ENCODE data around the gene PSTPIP2.
"Not testable (repeated sequence)": the region's sequence is repeated elsewhere in the genome, so short reads cannot be mapped to it uniquely, and the experiment has no call there.

Gene PSTPIP2

DNA sequence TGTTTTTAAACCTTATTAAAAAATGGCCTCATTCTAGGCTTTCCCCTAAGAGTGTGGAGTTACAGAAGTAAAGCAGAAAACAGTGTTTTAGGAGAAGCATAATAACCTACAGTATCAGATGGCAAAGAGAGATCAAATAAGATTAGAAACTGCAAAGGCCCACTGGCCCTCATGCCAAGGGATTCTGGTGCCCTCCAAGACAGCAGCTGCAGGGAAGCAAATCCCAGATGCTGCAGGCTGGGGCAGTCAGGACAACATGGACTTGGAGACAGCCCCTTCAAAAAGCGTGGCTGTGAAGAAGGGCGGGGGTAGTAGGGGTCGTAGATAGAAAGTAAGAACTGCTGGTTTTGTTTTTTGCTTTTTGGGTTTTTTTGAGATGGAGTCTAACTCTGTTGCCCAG lies 76.6 kb downstream of the PSTPIP2 start:
- Histone ChIP-seq H3K4me1 (ENCODE audit: control insufficient read depth in 1 of 2, insufficient read depth in 1 of 2, low read depth in 1 of 2, low read length in 1 of 2) (peaks cover 47 to 56% of the 10 kb centered on the region in 2 experiments), H3K27me3 (no peaks in the 10 kb centered on the region), H3K4me3 (ENCODE audit: low read depth in 1 of 2, low read length in 1 of 2) (no peak overlapping the region), H3K9me3 (no peaks in the 10 kb centered on the region), H3K36me3 (peaks cover 33% of the 10 kb centered on the region), H3K27ac (peak overlapping the region; percentile 88)
- TF ChIP-seq, protein P1, sequence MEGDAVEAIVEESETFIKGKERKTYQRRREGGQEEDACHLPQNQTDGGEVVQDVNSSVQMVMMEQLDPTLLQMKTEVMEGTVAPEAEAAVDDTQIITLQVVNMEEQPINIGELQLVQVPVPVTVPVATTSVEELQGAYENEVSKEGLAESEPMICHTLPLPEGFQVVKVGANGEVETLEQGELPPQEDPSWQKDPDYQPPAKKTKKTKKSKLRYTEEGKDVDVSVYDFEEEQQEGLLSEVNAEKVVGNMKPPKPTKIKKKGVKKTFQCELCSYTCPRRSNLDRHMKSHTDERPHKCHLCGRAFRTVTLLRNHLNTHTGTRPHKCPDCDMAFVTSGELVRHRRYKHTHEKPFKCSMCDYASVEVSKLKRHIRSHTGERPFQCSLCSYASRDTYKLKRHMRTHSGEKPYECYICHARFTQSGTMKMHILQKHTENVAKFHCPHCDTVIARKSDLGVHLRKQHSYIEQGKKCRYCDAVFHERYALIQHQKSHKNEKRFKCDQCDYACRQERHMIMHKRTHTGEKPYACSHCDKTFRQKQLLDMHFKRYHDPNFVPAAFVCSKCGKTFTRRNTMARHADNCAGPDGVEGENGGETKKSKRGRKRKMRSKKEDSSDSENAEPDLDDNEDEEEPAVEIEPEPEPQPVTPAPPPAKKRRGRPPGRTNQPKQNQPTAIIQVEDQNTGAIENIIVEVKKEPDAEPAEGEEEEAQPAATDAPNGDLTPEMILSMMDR (IDR thresholded peaks at IDR 0.05): no peak

DNA sequence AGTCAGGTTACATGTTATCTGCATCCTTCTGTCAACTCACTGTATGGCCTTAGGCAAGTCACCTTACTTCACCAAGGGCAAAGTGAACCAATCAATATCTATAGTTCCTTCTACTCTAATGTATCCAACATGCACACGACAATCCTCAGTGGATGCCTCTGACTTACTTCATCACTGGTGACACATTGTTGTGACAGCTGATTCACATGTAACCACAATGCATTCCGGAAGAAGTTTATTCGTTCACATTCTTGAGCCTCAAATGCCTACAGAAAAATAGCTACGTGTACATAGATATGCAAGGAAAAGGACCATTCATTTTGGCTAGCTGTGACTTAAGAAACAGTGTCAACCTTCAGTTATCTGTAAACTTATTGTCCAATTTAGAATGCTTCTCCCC lies 78.6 kb downstream of the PSTPIP2 start:
- TF ChIP-seq, protein P1 (IDR thresholded peaks at IDR 0.05): no peak
- H3K27me3 ChIP-seq: no peaks in the 10 kb centered on the region
- peaks cover 52% of the 10 kb centered on the region for H3K36me3 ChIP-seq
- H3K4me1 ChIP-seq (ENCODE audit: control insufficient read depth in 1 of 2, insufficient read depth in 1 of 2, low read depth in 1 of 2, low read length in 1 of 2): peaks cover 26 to 36% of the 10 kb centered on the region in 2 experiments
- H3K27ac ChIP-seq: peak overlapping the region; percentile 21
- no peaks in the 10 kb centered on the region for H3K9me3 ChIP-seq
- no peak overlapping the region for H3K4me3 ChIP-seq (ENCODE audit: low read depth in 1 of 2, low read length in 1 of 2)

- Histone ChIP-seq H3K36me3 (peaks cover 62% of the 10 kb centered on the region), H3K4me1 (ENCODE audit: control insufficient read depth in 1 of 2, insufficient read depth in 1 of 2, low read depth in 1 of 2, low read length in 1 of 2) (peaks cover 17 to 29% of the 10 kb centered on the region in 2 experiments), H3K27ac (peak overlapping the region; percentile 21)
- not testable (repeated sequence) for H3K9me3 ChIP-seq; H3K27me3 ChIP-seq; H3K4me3 ChIP-seq (ENCODE audit: low read depth in 1 of 2, low read length in 1 of 2)
These were observed 79.5 kb downstream of the PSTPIP2 start for GRCh38 chr18:45992527-45992926.

DNA sequence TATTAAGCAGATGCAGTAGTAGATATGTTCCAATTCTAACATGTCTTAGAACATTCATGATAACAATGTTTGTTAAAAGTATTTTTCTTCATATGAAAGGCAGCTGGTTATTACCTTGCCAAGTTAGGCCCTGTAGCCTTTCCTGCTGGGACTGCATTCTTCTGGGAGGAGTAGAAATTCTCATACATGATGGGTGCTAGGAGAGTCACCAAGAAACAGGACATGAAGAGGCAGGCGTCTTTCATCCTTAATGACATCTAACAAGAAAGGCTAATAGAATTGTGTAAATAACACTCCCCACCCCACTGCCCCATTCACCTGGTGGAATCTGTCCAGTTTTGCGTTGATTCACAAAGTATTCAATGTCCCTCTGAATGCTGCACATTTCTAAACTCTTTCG lies 80.3 kb downstream of the PSTPIP2 start:
- TF ChIP-seq, protein P1 (IDR thresholded peaks at IDR 0.05): no peak
- H3K4me3 ChIP-seq (ENCODE audit: low read depth in 1 of 2, low read length in 1 of 2): no peak overlapping the region
- H3K36me3 ChIP-seq: peaks cover 68% of the 10 kb centered on the region
- H3K27ac ChIP-seq: no peak overlapping the region
- H3K4me1 ChIP-seq (ENCODE audit: control insufficient read depth in 1 of 2, insufficient read depth in 1 of 2, low read depth in 1 of 2, low read length in 1 of 2): peaks cover 16 to 29% of the 10 kb centered on the region in 2 experiments
- no peaks in the 10 kb centered on the region for H3K27me3 ChIP-seq
- H3K9me3 ChIP-seq: no peaks in the 10 kb centered on the region

DNA sequence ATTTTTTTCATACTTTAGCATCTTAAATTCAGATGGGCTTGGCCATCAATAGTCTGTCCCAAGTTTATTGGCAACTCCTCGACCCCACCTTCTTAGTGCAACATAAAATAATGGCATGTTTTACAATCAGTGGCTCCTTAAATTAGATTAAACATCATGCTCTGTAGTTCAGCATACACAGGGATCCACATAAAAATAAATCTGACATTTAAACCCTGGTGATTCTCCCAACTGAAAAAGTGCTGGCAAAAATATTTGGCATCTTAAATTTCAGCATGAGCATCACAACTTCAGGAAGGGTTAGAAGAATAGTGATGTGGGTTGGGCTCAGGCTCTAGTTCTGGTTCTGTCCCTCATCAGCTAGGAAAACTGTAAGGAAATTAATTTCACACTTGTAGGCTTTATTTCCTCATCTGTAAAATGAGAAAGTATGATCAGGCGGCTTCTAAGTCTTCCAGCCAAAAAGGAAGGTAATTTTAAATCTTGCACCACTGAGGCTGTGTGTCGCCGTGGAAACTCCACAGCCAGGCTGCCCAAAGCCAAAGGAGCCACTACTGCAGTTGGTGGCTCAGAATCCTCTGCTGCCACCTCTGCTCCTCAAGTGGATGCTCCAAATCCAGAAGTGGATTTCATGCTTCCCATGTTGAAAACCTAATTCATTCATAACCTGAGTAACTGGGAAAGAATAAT lies 87.4 kb downstream of the PSTPIP2 start:
- Histone ChIP-seq H3K27ac (peak overlapping the region; percentile 81), H3K9me3 (no peaks in the 10 kb centered on the region), H3K4me1 (ENCODE audit: control insufficient read depth in 1 of 2, insufficient read depth in 1 of 2, low read depth in 1 of 2, low read length in 1 of 2) (peaks cover 75 to 81% of the 10 kb centered on the region in 2 experiments), H3K4me3 (ENCODE audit: low read depth in 1 of 2, low read length in 1 of 2) (no peak overlapping the region), H3K27me3 (no peaks in the 10 kb centered on the region), H3K36me3 (peaks cover 28% of the 10 kb centered on the region)
- TF ChIP-seq, protein P1 (IDR thresholded peaks at IDR 0.05): no peak

DNA sequence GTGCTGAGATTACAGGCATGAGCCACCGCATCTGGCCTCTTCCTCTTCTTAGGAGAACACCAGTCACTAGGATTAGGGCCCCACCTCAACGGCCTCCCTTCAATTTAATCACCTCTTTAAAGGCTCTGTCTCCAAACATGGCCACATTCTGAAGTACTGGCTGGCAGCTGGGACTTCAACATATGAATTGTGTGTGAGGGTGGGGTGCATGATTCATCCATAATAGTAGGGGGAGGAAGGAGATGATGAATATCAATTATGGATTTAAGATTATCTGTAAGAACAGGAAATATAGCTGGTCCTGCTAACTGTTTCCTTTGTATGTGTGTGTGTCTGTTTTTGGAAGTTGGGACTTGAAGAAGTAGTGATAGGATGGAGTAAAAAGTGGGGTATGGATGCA lies 90.2 kb downstream of the PSTPIP2 start:
- Histone ChIP-seq H3K36me3 (no peaks in the 10 kb centered on the region), H3K27ac (peak overlapping the region; percentile 81), H3K27me3 (no peaks in the 10 kb centered on the region), H3K9me3 (no peaks in the 10 kb centered on the region), H3K4me1 (ENCODE audit: control insufficient read depth in 1 of 2, insufficient read depth in 1 of 2, low read depth in 1 of 2, low read length in 1 of 2) (peaks cover 97 to 98% of the 10 kb centered on the region in 2 experiments), H3K4me3 (ENCODE audit: low read depth in 1 of 2, low read length in 1 of 2) (peak overlapping the region in 1 of 2 experiments; percentile 12)
- TF ChIP-seq, protein P1 (IDR thresholded peaks at IDR 0.05): no peak

Data from neutrophil (primary cell).